HepG2 (cell line): Measurements from ENCODE around the gene DPH1. TPM values are rescaled to one million over a fixed set of nuclear protein-coding genes. Genes with fewer than 3 reads are reported as not detected.
A peak's percentile ranks its signal among the peaks of the same experiment; 100 is the strongest.

Experiments
- ARHGAP35 ChIP-seq: sonication (generic); formaldehyde crosslinking; IDR thresholded peaks from 2 replicates; pipeline ENCODE4 v1.9.0; 2022; ENCODE audit warnings: mild to moderate bottlenecking, inconsistent platforms, moderate library complexity, missing genetic modification reagents, borderline replicate concordance
- ARID2 ChIP-seq: sonication (generic); formaldehyde crosslinking; IDR thresholded peaks from 2 replicates; pipeline ENCODE4 v1.8.1; 2022; ENCODE audit warnings: mild to moderate bottlenecking, missing genetic modification reagents, borderline replicate concordance
- CCAR2 ChIP-seq: fragments of 200-400 bp; formaldehyde crosslinking; optimal IDR thresholded peaks from 2 replicates; pipeline ENCODE3; 2018; ENCODE audit warnings: low read depth, mild to moderate bottlenecking, low read length, moderate library complexity
- DBP ChIP-seq: sonication (generic); formaldehyde crosslinking; IDR thresholded peaks from 2 replicates; pipeline ENCODE4 v1.4.0; 2020; ENCODE audit warnings: missing genetic modification reagents; ENCODE audit errors: not compliant biosample characterization
- HDAC1 ChIP-seq: sonication (generic); formaldehyde crosslinking; IDR thresholded peaks from 2 replicates; pipeline ENCODE4 v1.5.1; 2020; ENCODE audit warnings: mild to moderate bottlenecking, missing genetic modification reagents
- LCORL ChIP-seq, 2 experiments: fragments of 450-650 bp in 1 of 2; sonication (generic) in 1 of 2; formaldehyde crosslinking in 1 of 2; IDR thresholded peaks; 2 replicates each; pipeline versions ENCODE4 v1.5.0 to v1.6.1; 2017 to 2020; ENCODE audit warnings: antibody characterized with exemption in 1 of 2, missing genetic modification reagents in 1 of 2
- MEF2D ChIP-seq: sonication (generic); formaldehyde crosslinking; IDR thresholded peaks from 2 replicates; pipeline ENCODE4 v1.5.1; 2020; ENCODE audit warnings: mild to moderate bottlenecking, missing genetic modification reagents
- MTF1 ChIP-seq: sonication (generic); formaldehyde crosslinking; IDR thresholded peaks from 2 replicates; pipeline ENCODE4 v1.5.0; 2020; ENCODE audit warnings: missing genetic modification reagents
- NKX3-1 ChIP-seq: sonication (generic); formaldehyde crosslinking; IDR thresholded peaks from 2 replicates; pipeline ENCODE4 v1.5.0; 2020; ENCODE audit warnings: missing genetic modification reagents
- SAP130 ChIP-seq: IDR thresholded peaks from 2 replicates; pipeline ENCODE4 v1.6.1; 2016; ENCODE audit warnings: low read depth
- TIGD3 ChIP-seq: sonication (generic); formaldehyde crosslinking; IDR thresholded peaks from 2 replicates; pipeline ENCODE4 v1.5.1; 2020; ENCODE audit warnings: mild to moderate bottlenecking, missing genetic modification reagents, borderline replicate concordance
- YEATS4 ChIP-seq: sonication (generic); formaldehyde crosslinking; IDR thresholded peaks from 2 replicates; pipeline ENCODE4 v1.4.0; 2020; ENCODE audit warnings: missing genetic modification reagents, borderline replicate concordance
- ZBTB21 ChIP-seq: sonication (generic); formaldehyde crosslinking; IDR thresholded peaks from 2 replicates; pipeline ENCODE4 v1.4.0; 2020; ENCODE audit warnings: missing genetic modification reagents
- ZNF33A ChIP-seq: sonication (generic); formaldehyde crosslinking; IDR thresholded peaks from 2 replicates; pipeline ENCODE4 v1.5.1; 2020; ENCODE audit warnings: missing genetic modification reagents, mild to moderate bottlenecking, moderate library complexity, borderline replicate concordance
- ZNF605 ChIP-seq: sonication (generic); formaldehyde crosslinking; IDR thresholded peaks from 2 replicates; pipeline ENCODE4 v1.8.0; 2022; ENCODE audit warnings: mild to moderate bottlenecking, missing genetic modification reagents
- ZNF747 ChIP-seq: sonication (generic); formaldehyde crosslinking; IDR thresholded peaks from 2 replicates; pipeline ENCODE4 v1.8.1; 2023; ENCODE audit warnings: missing genetic modification reagents, mild to moderate bottlenecking, borderline replicate concordance
- ZNF879 ChIP-seq: sonication (generic); formaldehyde crosslinking; IDR thresholded peaks from 2 replicates; pipeline ENCODE4 v1.8.1; 2023; ENCODE audit warnings: missing genetic modification reagents
- ZSCAN30 ChIP-seq: sonication (generic); formaldehyde crosslinking; IDR thresholded peaks from 2 replicates; pipeline ENCODE4 v1.5.0; 2020; ENCODE audit warnings: mild to moderate bottlenecking, missing genetic modification reagents
- ZXDC ChIP-seq: sonication (generic); formaldehyde crosslinking; IDR thresholded peaks from 2 replicates; pipeline ENCODE4 v1.5.0; 2020; ENCODE audit warnings: mild to moderate bottlenecking, missing genetic modification reagents
- polyA plus RNA-seq, 8 experiments: library from polyadenylated mRNA; depleted of rRNA in 3 of 8; stranded (reverse) in 7 of 8; unstranded in 1 of 8; fragments of >200 nt; fragmentation: Illumina TruSeq in 4 of 8; extraction: Trizol in 4 of 8; gene quantifications; 2 replicates each; pipeline versions ENCODE4 v1.2.1 to v1.2.3, GENCODE V29; 2011 to 2016; ENCODE audit warnings: low read depth in 4 of 8, missing spikeins in 1 of 8, mixed read lengths in 1 of 8; ENCODE audit not compliant: insufficient read depth in 1 of 8
- total RNA-seq, 5 experiments: library from RNA; depleted of rRNA; stranded (reverse); fragments of >200 nt; fragmentation: Illumina TruSeq; extraction: Trizol; gene quantifications; 2 replicates each; pipeline ENCODE4 v1.2.3, GENCODE V29; 2016; ENCODE audit warnings: low read depth in 1 of 5
- TF ChIP-seq, protein P1 (sequence below): sonication (generic); formaldehyde crosslinking; IDR thresholded peaks from 2 replicates; pipeline ENCODE4 v1.4.0; 2020; ENCODE audit warnings: missing genetic modification reagents, borderline replicate concordance

The DPH1 gene
- total and polyA plus RNA-seq, 2 of the 13 experiments (the other 11 are each of a cell fraction or from before 2014, with no cell fraction given) = 25.3 to 42.8 TPM

GRCh38 chr17:2050300-2051060 is 20.5 kb downstream of the DPH1 start (continued):
- TF ChIP-seq ARID2 (CRISPR knock-in tag) (no peak), MTF1 (CRISPR knock-in tag) (no peak), TIGD3 (no peak), ZXDC (CRISPR knock-in tag) (no peak), ZBTB21 (CRISPR knock-in tag) (peak; percentile 96), YEATS4 (CRISPR knock-in tag) (peak; percentile 45), DBP (CRISPR knock-in tag) (no peak), NKX3-1 (no peak), ARHGAP35 (CRISPR knock-in tag) (no peak), ZSCAN30 (CRISPR knock-in tag) (no peak), HDAC1 (no peak; the same call in 1 of the 2 replicates), ZNF33A (no peak), CCAR2 (no peak), ZNF879 (CRISPR knock-in tag) (no peak), ZNF605 (CRISPR knock-in tag) (no peak), MEF2D (CRISPR knock-in tag) (no peak), LCORL (IDR thresholded peaks at IDR 0.05) (no peak), LCORL (CRISPR knock-in tag; IDR thresholded peaks at IDR 0.05) (no peak), ZNF747 (CRISPR knock-in tag) (no peak), SAP130 (CRISPR knock-in tag) (no peak; the same call in none of the 2 replicates)
- TF ChIP-seq, protein P1, sequence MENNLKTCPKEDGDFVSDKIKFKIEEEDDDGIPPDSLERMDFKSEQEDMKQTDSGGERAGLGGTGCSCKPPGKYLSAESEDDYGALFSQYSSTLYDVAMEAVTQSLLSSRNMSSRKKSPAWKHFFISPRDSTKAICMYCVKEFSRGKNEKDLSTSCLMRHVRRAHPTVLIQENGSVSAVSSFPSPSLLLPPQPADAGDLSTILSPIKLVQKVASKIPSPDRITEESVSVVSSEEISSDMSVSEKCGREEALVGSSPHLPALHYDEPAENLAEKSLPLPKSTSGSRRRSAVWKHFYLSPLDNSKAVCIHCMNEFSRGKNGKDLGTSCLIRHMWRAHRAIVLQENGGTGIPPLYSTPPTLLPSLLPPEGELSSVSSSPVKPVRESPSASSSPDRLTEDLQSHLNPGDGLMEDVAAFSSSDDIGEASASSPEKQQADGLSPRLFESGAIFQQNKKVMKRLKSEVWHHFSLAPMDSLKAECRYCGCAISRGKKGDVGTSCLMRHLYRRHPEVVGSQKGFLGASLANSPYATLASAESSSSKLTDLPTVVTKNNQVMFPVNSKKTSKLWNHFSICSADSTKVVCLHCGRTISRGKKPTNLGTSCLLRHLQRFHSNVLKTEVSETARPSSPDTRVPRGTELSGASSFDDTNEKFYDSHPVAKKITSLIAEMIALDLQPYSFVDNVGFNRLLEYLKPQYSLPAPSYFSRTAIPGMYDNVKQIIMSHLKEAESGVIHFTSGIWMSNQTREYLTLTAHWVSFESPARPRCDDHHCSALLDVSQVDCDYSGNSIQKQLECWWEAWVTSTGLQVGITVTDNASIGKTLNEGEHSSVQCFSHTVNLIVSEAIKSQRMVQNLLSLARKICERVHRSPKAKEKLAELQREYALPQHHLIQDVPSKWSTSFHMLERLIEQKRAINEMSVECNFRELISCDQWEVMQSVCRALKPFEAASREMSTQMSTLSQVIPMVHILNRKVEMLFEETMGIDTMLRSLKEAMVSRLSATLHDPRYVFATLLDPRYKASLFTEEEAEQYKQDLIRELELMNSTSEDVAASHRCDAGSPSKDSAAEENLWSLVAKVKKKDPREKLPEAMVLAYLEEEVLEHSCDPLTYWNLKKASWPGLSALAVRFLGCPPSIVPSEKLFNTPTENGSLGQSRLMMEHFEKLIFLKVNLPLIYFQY (CRISPR knock-in tag) = no peak
